HEK293 (cell line): Measurements from ENCODE around the gene PLEKHG4B.
A peak's percentile ranks its signal among the peaks of the same experiment; 100 is the strongest.

Experiments
- BCL11A ChIP-seq: fragments of 450-650 bp; formaldehyde crosslinking; IDR thresholded peaks from 2 replicates; pipeline ENCODE4 v1.5.1; 2016; ENCODE audit warnings: low read depth, missing biosample characterization, missing genetic modification characterization
- KLF10 ChIP-seq: fragments of 450-650 bp; IDR thresholded peaks from 2 replicates; pipeline ENCODE4 v1.5.1; 2018; ENCODE audit warnings: missing biosample characterization, mild to moderate bottlenecking, missing genetic modification characterization
- SP2 ChIP-seq: fragments of 450-650 bp; formaldehyde crosslinking; IDR thresholded peaks from 2 replicates; pipeline ENCODE4 v1.5.1; 2016; ENCODE audit warnings: missing biosample characterization, missing genetic modification characterization
- YY1 ChIP-seq: fragments of 450-650 bp; formaldehyde crosslinking; IDR thresholded peaks from 2 replicates; pipeline ENCODE4 v1.5.1; 2018; ENCODE audit warnings: missing biosample characterization, missing genetic modification characterization
- ZFP3 ChIP-seq: fragments of 450-650 bp; formaldehyde crosslinking; IDR thresholded peaks from 2 replicates; pipeline ENCODE4 v1.5.1; 2016; ENCODE audit warnings: low read depth, missing biosample characterization, missing genetic modification characterization
- ZNF292 ChIP-seq: fragments of 450-650 bp; formaldehyde crosslinking; IDR thresholded peaks from 2 replicates; pipeline ENCODE4 v1.5.1; 2016; ENCODE audit warnings: low read depth, missing biosample characterization, missing genetic modification characterization, borderline replicate concordance
- ZNF830 ChIP-seq: fragments of 450-650 bp; IDR thresholded peaks from 2 replicates; pipeline ENCODE4 v1.5.0; 2018; ENCODE audit warnings: missing biosample characterization, missing genetic modification characterization, low read depth, mild to moderate bottlenecking, moderate library complexity
- TF ChIP-seq, protein P1 (sequence below): sonication (generic); formaldehyde crosslinking; IDR thresholded peaks from 2 replicates; pipeline ENCODE4 v1.8.1; 2022; ENCODE audit warnings: mild to moderate bottlenecking, moderate library complexity, missing genetic modification reagents
- TF ChIP-seq, protein P2 (sequence below): fragments of 450-650 bp; formaldehyde crosslinking; IDR thresholded peaks from 2 replicates; pipeline ENCODE4 v1.5.1; 2016; ENCODE audit warnings: missing biosample characterization, missing genetic modification characterization, low read depth
- TF ChIP-seq, protein P3 (sequence below): fragments of 450-650 bp; formaldehyde crosslinking; IDR thresholded peaks from 2 replicates; pipeline ENCODE4 v1.5.1; 2016; ENCODE audit warnings: missing biosample characterization, missing genetic modification characterization

DNA sequence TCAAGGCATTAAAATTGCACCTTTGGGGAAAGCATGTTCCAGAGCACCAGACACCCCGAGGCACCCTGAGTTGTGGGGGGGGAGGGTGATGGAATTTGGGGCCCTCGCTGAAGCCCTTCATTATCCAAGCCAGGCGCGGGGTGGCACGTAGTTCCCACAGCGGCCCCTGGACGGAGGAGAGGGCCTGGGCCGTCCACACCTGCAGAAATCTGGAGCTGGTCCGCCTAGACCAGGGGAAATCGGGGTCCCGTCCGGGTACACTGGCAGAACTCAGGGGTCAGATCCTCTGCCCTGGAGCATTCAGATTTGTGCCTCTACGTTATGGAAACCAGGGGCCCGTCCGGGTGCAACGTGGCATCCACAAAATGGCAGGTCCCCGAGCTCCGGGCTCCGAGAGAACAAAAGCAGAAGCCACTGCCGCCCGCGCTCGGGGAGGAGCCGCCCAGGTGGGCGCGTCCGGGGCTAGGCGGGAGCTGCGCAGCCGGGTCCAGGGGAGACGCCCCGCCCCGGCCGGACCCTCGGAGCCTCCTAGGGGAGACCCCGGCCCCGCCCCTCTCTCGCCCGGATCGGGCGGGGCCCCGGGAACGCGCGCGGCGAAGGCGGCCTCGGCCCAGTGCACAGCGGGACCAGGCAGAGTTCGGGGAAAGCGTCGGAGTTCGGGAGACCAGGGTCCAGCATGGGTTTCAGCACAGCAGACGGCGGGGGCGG, at the start of gene PLEKHG4B:
- TF ChIP-seq ZNF292 (tag by site-specific recombination) (no peak), BCL11A (no peak), ZFP3 (tag by site-specific recombination) (no peak), SP2 (peak; percentile 50), KLF10 (tag by site-specific recombination) (peak; percentile 89), ZNF830 (no peak), YY1 (peak; percentile 87)
- TF ChIP-seq, protein P1, sequence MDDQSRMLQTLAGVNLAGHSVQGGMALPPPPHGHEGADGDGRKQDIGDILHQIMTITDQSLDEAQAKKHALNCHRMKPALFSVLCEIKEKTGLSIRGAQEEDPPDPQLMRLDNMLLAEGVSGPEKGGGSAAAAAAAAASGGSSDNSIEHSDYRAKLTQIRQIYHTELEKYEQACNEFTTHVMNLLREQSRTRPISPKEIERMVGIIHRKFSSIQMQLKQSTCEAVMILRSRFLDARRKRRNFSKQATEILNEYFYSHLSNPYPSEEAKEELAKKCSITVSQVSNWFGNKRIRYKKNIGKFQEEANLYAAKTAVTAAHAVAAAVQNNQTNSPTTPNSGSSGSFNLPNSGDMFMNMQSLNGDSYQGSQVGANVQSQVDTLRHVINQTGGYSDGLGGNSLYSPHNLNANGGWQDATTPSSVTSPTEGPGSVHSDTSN (CRISPR knock-in tag): no peak
- TF ChIP-seq, protein P2, sequence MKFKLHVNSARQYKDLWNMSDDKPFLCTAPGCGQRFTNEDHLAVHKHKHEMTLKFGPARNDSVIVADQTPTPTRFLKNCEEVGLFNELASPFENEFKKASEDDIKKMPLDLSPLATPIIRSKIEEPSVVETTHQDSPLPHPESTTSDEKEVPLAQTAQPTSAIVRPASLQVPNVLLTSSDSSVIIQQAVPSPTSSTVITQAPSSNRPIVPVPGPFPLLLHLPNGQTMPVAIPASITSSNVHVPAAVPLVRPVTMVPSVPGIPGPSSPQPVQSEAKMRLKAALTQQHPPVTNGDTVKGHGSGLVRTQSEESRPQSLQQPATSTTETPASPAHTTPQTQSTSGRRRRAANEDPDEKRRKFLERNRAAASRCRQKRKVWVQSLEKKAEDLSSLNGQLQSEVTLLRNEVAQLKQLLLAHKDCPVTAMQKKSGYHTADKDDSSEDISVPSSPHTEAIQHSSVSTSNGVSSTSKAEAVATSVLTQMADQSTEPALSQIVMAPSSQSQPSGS: no peak
- TF ChIP-seq, protein P3, sequence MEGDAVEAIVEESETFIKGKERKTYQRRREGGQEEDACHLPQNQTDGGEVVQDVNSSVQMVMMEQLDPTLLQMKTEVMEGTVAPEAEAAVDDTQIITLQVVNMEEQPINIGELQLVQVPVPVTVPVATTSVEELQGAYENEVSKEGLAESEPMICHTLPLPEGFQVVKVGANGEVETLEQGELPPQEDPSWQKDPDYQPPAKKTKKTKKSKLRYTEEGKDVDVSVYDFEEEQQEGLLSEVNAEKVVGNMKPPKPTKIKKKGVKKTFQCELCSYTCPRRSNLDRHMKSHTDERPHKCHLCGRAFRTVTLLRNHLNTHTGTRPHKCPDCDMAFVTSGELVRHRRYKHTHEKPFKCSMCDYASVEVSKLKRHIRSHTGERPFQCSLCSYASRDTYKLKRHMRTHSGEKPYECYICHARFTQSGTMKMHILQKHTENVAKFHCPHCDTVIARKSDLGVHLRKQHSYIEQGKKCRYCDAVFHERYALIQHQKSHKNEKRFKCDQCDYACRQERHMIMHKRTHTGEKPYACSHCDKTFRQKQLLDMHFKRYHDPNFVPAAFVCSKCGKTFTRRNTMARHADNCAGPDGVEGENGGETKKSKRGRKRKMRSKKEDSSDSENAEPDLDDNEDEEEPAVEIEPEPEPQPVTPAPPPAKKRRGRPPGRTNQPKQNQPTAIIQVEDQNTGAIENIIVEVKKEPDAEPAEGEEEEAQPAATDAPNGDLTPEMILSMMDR (tag by site-specific recombination): 0 out of 2 replicates have a peak, but pooled peaks have one; percentile 16
